Measurements from ENCODE around the gene SAGE1. TPM values are rescaled to one million over a fixed set of nuclear protein-coding genes. Genes with fewer than 3 reads are reported as not detected.

The SAGE1 gene
- total RNA-seq, 1 donor from 2014 or later = not detected

DNA sequence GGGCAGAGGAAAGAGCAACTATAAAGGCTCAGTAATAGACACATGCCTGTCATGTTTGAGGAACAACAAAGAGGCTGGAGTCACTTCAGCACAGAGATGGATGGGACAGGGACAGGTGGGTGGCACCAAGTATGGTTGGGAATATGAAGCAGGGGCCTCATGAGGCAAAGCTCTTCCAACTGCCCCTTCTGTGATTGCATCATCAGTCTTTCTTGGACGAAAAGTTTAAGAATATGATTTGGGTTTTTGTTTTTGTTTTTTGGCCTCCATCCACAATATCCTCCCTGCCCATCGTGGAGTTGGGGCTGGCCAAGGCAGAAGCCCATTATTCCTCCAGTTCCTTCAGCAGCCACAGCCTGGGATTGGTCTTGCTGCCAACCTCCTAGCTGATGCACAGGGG lies 34.4 kb downstream of the SAGE1 start:
- intact Hi-C loops (cut with micrococcal nuclease) = no loop called here
- no peaks in the 10 kb centered on the region for H3K36me3 Mint-ChIP-seq (ENCODE audit: low read depth)
- H3K27ac Mint-ChIP-seq = no peak overlapping the region
- no peaks in the 10 kb centered on the region for H3K4me1 Mint-ChIP-seq (ENCODE audit: low read depth)
- H3K9me3 Mint-ChIP-seq = no peaks in the 10 kb centered on the region
- no peak for DNase-seq (ENCODE audit: low spot score)
- H3K27me3 Mint-ChIP-seq (ENCODE audit: low read depth) = peaks cover 2% of the 10 kb centered on the region
- H3K4me3 Mint-ChIP-seq (ENCODE audit: low read depth) = no peak overlapping the region

- peak; percentile 8 for DNase-seq (ENCODE audit: low spot score)
- Mint-ChIP-seq H3K4me3 (ENCODE audit: low read depth) (no peak overlapping the region), H3K36me3 (ENCODE audit: low read depth) (no peaks in the 10 kb centered on the region), H3K4me1 (ENCODE audit: low read depth) (no peaks in the 10 kb centered on the region), H3K9me3 (no peaks in the 10 kb centered on the region), H3K27ac (no peak overlapping the region), H3K27me3 (ENCODE audit: low read depth) (peaks cover 2% of the 10 kb centered on the region)
- intact Hi-C loops (cut with micrococcal nuclease) = no loop called here
Observed at GRCh38 chrX:135931644-135932487, 38.4 kb downstream of the SAGE1 start.

DNA sequence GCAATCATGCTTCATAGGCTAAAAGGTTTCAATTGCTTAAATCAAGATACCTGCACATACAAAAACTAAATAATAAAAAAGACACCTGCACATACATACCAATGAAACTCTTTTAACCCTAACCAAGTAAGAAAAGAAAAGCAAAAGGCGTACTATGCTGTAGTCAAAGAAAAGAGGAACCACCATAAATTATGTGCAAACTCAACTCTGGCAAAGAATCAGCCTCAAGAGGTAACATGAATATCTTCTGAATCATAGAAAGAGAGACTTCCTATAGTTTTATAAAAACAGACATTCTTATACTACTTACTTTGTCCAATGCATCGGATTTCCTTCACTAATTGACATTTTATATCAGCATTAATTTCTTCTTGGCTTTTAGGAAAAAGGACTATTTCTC lies 51.0 kb downstream of the SAGE1 start:
- peaks cover 4% of the 10 kb centered on the region for H3K9me3 Mint-ChIP-seq
- intact Hi-C loops (cut with micrococcal nuclease) = no loop called here

DNA sequence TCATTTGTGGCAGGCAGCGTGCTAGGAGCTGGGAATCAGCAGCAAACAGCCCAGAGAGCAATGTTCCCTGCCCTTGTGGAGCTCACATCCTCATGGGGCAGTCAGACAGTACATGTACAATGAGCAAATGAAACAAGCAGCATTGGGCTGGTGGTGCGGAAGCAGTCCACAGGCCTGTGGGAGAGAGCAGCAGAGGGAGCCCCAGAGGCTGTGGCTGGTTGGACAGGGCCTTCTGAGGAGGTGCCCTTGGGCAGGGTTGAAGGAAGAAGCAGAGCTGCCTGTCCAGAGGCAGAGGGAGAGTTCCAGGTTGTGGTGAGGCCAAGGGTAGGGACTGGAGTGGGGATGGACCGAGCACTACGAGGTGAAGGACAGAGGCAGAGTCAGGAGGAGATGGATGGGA lies 57.8 kb downstream of the SAGE1 start:
- H3K36me3 Mint-ChIP-seq (ENCODE audit: low read depth) = no peaks in the 10 kb centered on the region
- intact Hi-C loops (cut with micrococcal nuclease) = no loop called here
- H3K27ac Mint-ChIP-seq = no peak overlapping the region
- no peaks in the 10 kb centered on the region for H3K4me1 Mint-ChIP-seq (ENCODE audit: low read depth)
- DNase-seq (ENCODE audit: low spot score) = no peak
- H3K27me3 Mint-ChIP-seq (ENCODE audit: low read depth) = no peaks in the 10 kb centered on the region
- H3K4me3 Mint-ChIP-seq (ENCODE audit: low read depth) = no peak overlapping the region
- no peaks in the 10 kb centered on the region for H3K9me3 Mint-ChIP-seq

More for the DNA sequence above, 51.0 kb downstream of the SAGE1 start:
- DNase-seq (ENCODE audit: low spot score) = no peak
- Mint-ChIP-seq H3K27ac (no peak overlapping the region), H3K4me1 (ENCODE audit: low read depth) (no peaks in the 10 kb centered on the region), H3K4me3 (ENCODE audit: low read depth) (no peak overlapping the region), H3K27me3 (ENCODE audit: low read depth) (no peaks in the 10 kb centered on the region), H3K36me3 (ENCODE audit: low read depth) (no peaks in the 10 kb centered on the region)

Other genes with a start within 250 kb of the SAGE1 start
- not detected in 2 replicates for gene CT45A1, start 180.1 kb upstream of the SAGE1 start, total RNA-seq
- not detected in 2 replicates for gene CT45A3, start 125.5 kb upstream of the SAGE1 start, total RNA-seq
- not detected in 2 replicates for gene CT45A5, start 108.2 kb upstream of the SAGE1 start, total RNA-seq
- gene CT45A6, start 90.9 kb upstream of the SAGE1 start, total RNA-seq = not detected in 2 replicates
- gene CT45A2, start 73.7 kb upstream of the SAGE1 start, total RNA-seq = not detected in 2 replicates
- not detected in 2 replicates for gene CT45A7, start 56.4 kb upstream of the SAGE1 start, total RNA-seq
- not detected in 2 replicates for gene CT45A8, start 39.2 kb upstream of the SAGE1 start, total RNA-seq
- not detected in 2 replicates for gene CT45A9, start 21.9 kb upstream of the SAGE1 start, total RNA-seq
- gene CT45A10, start 272 bp upstream of the SAGE1 start, total RNA-seq = not detected in 2 replicates
- 24.0 and 24.6 TPM in 2 replicates for gene MMGT1, start 80.3 kb downstream of the SAGE1 start, total RNA-seq
- gene SLC9A6, start 91.7 kb downstream of the SAGE1 start, total RNA-seq = 10.5 and 10.7 TPM in 2 replicates